Measurements from ENCODE around the gene SUN1.
A peak's percentile ranks its signal among the peaks of the same experiment; 100 is the strongest.
"Not testable (repeated sequence)": the region's sequence is repeated elsewhere in the genome, so short reads cannot be mapped to it uniquely, and the experiment has no call there.

The SUN1 gene

GRCh38 chr7:832167-832967 lies at the start of gene SUN1:
TSS of gene SUN1 (plus strand) at chr7:832476. CDS start at chr7:832525, 49 bp downstream.
- no peak for DNase-seq

GRCh38 chr7:782718-783449 lies 49.4 kb upstream of the SUN1 start:
- DNase-seq, result no peak

GRCh38 chr7:783556-784490 lies 48.5 kb upstream of the SUN1 start:
- no peak for DNase-seq

- DNase-seq, result no peak
These were observed 47.3 kb upstream of the SUN1 start for GRCh38 chr7:784971-785370.

DNA sequence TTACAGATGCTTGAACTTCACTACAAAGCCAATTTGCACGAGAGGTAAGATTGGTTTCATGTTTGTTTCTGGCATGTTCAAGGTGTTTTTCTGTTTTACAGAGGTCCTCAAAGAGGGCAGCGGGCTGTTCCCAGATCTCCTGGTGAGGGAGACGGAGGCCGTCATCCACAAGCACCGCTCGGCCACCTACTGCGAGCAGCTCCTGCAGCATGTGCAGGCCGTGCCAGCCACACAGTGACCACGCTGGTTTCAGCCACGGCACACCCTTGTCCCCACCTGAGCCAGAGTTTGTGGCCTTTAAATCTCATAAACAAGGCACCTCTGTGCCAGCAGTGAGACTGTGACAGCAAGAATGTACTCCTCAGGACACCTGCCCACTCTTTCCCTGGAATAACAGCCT lies 46.9 kb upstream of the SUN1 start:
- DNase-seq, result no peak

- peak; percentile 40 for DNase-seq
These were observed 45.6 kb upstream of the SUN1 start for GRCh38 chr7:786472-787255.

GRCh38 chr7:787332-788240 lies 44.7 kb upstream of the SUN1 start:
- DNase-seq, result no peak

DNA sequence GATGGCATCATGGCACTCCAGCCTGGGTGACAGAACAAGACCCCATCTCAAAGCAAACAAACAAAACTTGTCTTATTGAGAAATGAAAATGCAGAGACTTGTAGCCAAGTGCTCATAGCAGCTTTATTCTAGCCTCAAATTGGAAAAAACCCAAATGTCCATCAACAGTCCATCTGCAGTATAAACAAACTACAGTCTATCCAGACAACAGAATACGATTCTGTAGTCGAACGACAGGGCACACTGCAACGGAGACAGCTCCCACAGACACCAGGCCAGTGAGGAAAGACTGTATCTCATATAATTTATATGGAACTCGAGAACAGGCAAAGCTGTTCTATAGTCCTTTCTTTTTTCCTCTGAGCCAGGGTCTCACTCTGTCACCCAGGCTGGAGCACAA lies 40.8 kb upstream of the SUN1 start:
- no peak for DNase-seq

- DNase-seq, result no peak
These were observed 38.1 kb upstream of the SUN1 start for GRCh38 chr7:794207-794606.

DNA sequence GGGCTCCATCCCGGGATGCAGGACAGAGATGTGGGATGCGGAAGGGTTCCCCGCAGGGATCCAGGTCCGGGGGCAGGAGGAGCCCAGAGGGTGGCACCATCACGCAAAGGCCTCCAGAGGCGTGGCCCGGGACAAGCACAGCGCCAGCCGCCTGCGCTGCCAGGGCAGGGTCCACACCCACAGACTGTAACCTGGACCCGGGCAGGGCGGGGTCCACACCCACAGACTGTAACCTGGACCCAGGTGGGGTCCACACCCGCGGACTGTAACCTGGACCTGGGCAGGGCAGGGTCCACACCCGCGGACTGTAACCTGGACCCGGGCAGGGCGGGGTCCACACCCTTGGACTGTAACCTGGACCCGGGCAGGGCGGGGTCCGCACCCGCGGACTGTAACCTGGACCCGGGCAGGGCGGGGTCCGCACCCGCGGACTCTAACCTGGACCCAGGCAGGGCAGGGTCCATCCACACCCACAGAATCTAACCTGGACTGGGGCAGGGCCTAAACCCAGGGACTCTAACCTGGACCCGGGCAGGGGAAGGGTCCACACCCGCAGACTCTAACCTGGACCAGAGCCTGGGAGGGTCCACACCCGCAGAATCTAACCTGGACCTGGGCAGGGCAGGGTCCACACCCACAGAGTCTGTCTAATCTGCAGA lies 37.5 kb upstream of the SUN1 start:
- no peak for DNase-seq

- not testable (repeated sequence) for DNase-seq
These were observed 35.7 kb upstream of the SUN1 start for GRCh38 chr7:796434-797169.

- no peak for DNase-seq
These were observed 33.3 kb upstream of the SUN1 start for GRCh38 chr7:798921-799470.

GRCh38 chr7:800692-801091 lies 31.6 kb upstream of the SUN1 start:
- no peak for DNase-seq

DNA sequence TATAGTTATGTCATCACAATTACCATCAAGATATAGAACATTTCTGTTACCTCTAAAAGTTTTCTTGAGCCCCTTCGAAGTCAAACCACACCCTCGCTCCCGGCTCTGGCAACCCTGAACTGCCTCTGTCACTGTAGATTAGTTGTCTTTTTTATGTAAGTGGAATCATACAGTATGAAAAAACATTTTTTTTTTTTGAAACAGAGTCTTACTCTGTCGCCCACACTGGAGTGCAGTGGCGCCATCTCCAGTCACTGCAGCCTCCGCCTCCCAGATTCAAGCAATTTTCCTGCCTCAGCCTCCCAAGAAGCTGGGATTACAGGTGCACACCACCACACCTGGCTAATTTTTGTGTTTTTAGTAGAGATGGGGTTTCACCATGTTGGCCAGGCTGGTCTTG lies 30.9 kb upstream of the SUN1 start:
- DNase-seq, result not testable (repeated sequence)

GRCh38 chr7:801940-802381 lies 30.3 kb upstream of the SUN1 start:
- peak; percentile 28 for DNase-seq

GRCh38 chr7:802500-803242 lies 29.6 kb upstream of the SUN1 start:
- no peak for DNase-seq

GRCh38 chr7:803243-803635 lies 29.0 kb upstream of the SUN1 start:
- no peak for DNase-seq

- DNase-seq, result not testable (repeated sequence)
These were observed 28.5 kb upstream of the SUN1 start for GRCh38 chr7:803796-804195.

DNA sequence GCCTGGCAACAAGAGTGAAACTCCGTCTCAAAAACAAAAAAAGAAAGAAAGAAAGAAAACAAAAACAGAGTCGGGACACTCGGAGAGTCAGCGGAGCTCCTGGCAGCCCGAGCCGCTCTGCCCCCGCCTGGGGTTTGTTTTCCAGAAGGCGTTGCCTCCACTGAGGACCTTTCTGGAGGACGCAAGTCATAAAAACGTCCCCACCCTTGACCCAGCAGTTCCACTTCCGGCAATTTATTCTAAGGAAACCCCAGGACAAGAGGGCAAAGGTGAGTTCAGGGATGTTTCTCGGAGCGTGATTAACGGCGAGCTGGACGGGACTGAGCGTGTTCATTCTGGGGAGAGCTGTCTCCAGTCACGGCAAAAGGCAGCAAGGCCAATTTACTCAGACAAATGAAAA lies 27.0 kb upstream of the SUN1 start:
- DNase-seq, result no peak

Measured in retina (tissue), 1 donor.